ENCODE data around the gene RAB43. TPM values are rescaled to one million over a fixed set of nuclear protein-coding genes. Genes with fewer than 3 reads are reported as not detected.
A peak's percentile ranks its signal among the peaks of the same experiment; 100 is the strongest.

The RAB43 gene
- total and polyA plus RNA-seq, 3 donors from 2014 or later, result 12.4 to 28.2 (median 27.2) TPM

- H3K4me1 ChIP-seq, result peaks cover 32% of the 10 kb centered on the region
- intact Hi-C loops (cut with DNase I; ENCODE audit: low total_unique reads), result no loop called here
- no peak for TF ChIP-seq POLR2A (IDR thresholded peaks at IDR 0.05)
- no peak for TF ChIP-seq CTCF (IDR thresholded peaks at IDR 0.05)
- H3K9me3 ChIP-seq, result no peaks in the 10 kb centered on the region
- DNase-seq, result no peak
- WGBS, 2 donors, result 0 to 1% methylated on average over 14 to 18 of the region's 80 CpGs
- peak overlapping the region; percentile 84 to 91 for H3K4me3 ChIP-seq
- no peaks in the 10 kb centered on the region for H3K36me3 ChIP-seq (ENCODE audit: low read depth, missing control alignments)
- peak overlapping the region; percentile 91 to 92 for H3K27ac ChIP-seq
- H3K27me3 ChIP-seq, result no peaks in the 10 kb centered on the region
Observed at GRCh38 chr3:129121016-129121791, 400 bp downstream of the RAB43 start.

- TF ChIP-seq CTCF (IDR thresholded peaks at IDR 0.05) (peak; percentile 20 to 29 (median 20)), POLR2A (IDR thresholded peaks at IDR 0.05) (no peak)
- Histone ChIP-seq H3K27me3 (no peaks in the 10 kb centered on the region), H3K27ac (peak overlapping the region; percentile 82 to 91), H3K4me3 (peak overlapping the region; percentile 84 to 91), H3K4me1 (peaks cover 36% of the 10 kb centered on the region), H3K36me3 (ENCODE audit: low read depth, missing control alignments) (no peaks in the 10 kb centered on the region), H3K9me3 (no peaks in the 10 kb centered on the region)
- peak; percentile 93 for DNase-seq
- 0 to 1% methylated on average over 10 to 18 of the region's 18 CpGs for WGBS, 2 donors
- intact Hi-C loops (cut with DNase I; ENCODE audit: low total_unique reads), result no loop called here
Observed at GRCh38 chr3:129120254-129121004, 1.2 kb downstream of the RAB43 start.

- DNase-seq, result peak; percentile 33
- intact Hi-C loops (cut with DNase I; ENCODE audit: low total_unique reads), result no loop called here
- Histone ChIP-seq H3K4me1 (peaks cover 36% of the 10 kb centered on the region), H3K27ac (peak overlapping the region; percentile 29 to 91), H3K4me3 (peak overlapping the region in 1 of 2 donors; percentile 91), H3K9me3 (no peaks in the 10 kb centered on the region), H3K36me3 (ENCODE audit: low read depth, missing control alignments) (no peaks in the 10 kb centered on the region), H3K27me3 (no peaks in the 10 kb centered on the region)
- 25 to 29% methylated on average over 11 to 13 of the region's 13 CpGs for WGBS, 2 donors
- TF ChIP-seq CTCF (IDR thresholded peaks at IDR 0.05) (no peak), POLR2A (IDR thresholded peaks at IDR 0.05) (no peak)
Observed at GRCh38 chr3:129119365-129120100, 2.1 kb downstream of the RAB43 start.

- WGBS, 2 donors, result 71 to 74% methylated on average over 5 of the region's 5 CpGs
- no peaks in the 10 kb centered on the region for H3K36me3 ChIP-seq (ENCODE audit: low read depth, missing control alignments)
- H3K27ac ChIP-seq, result no peak overlapping the region
- H3K27me3 ChIP-seq, result no peaks in the 10 kb centered on the region
- H3K9me3 ChIP-seq, result no peaks in the 10 kb centered on the region
- no peak overlapping the region for H3K4me3 ChIP-seq
- H3K4me1 ChIP-seq, result peaks cover 36% of the 10 kb centered on the region
- TF ChIP-seq CTCF (IDR thresholded peaks at IDR 0.05) (no peak), POLR2A (IDR thresholded peaks at IDR 0.05) (no peak)
- DNase-seq, result no peak
- intact Hi-C loops (cut with DNase I; ENCODE audit: low total_unique reads), result no loop called here
Observed at GRCh38 chr3:129118745-129119144, 2.9 kb downstream of the RAB43 start.

Measured in testis (tissue), 3 donors.